ENCODE measurements around the gene GRIK2. TPM values are rescaled to one million over a fixed set of nuclear protein-coding genes. Genes with fewer than 3 reads are reported as not detected.

GRIK2 gene
- total RNA-seq, 1 experiment from 2014 or later = 0.70 TPM

- Histone ChIP-seq H2BK20ac (ENCODE audit: low read depth, low read length, poor library complexity, severe bottlenecking) (no peak overlapping the region), H4K91ac (ENCODE audit: insufficient read length, low read depth, low read length) (no peak overlapping the region), H3T11ph (ENCODE audit: low read length) (no peak overlapping the region), H2AFZ (ENCODE audit: low read length) (no peak overlapping the region), H3K4me2 (ENCODE audit: insufficient read depth, insufficient read length, low read length) (no peak overlapping the region), H3K9ac (ENCODE audit: extremely low read depth, insufficient read length, low read length) (no peak overlapping the region), H3K18ac (ENCODE audit: insufficient read length, low read depth, low read length) (no peak overlapping the region), H3K27me3 (ENCODE audit: insufficient read depth, low read length) (no peaks in the 10 kb centered on the region), H4K5ac (ENCODE audit: insufficient read length, low read depth, low read length) (no peak overlapping the region), H2BK12ac (ENCODE audit: insufficient read length, low read depth, low read length) (no peak overlapping the region), H3K27ac (ENCODE audit: insufficient read length, low read depth, low read length) (no peak overlapping the region), H3K23me2 (ENCODE audit: insufficient read length, low read depth, low read length, poor library complexity, severe bottlenecking) (no peaks in the 10 kb centered on the region), H2BK15ac (ENCODE audit: low read depth, low read length) (no peak overlapping the region), H2BK120ac (ENCODE audit: low read depth, low read length, poor library complexity, severe bottlenecking) (no peak overlapping the region), H4K20me1 (ENCODE audit: control insufficient read depth, insufficient read depth, insufficient read length) (no peaks in the 10 kb centered on the region), H4K8ac (replicated peaks; ENCODE audit: insufficient read length, low read depth, low read length) (no peak overlapping the region), H3K14ac (ENCODE audit: insufficient read depth, low read length) (no peak overlapping the region), H3K4ac (ENCODE audit: low read depth, low read length) (no peak overlapping the region), H2BK5ac (ENCODE audit: insufficient read length, low read length) (no peak overlapping the region), H2AK5ac (ENCODE audit: insufficient read length, low read length) (no peak overlapping the region), H3K56ac (ENCODE audit: insufficient read length, low read depth, low read length) (no peak overlapping the region), H3K9me3 (ENCODE audit: control insufficient read depth, low read depth, low read length) (no peaks in the 10 kb centered on the region), H3K79me2 (ENCODE audit: insufficient read depth, low read length) (no peaks in the 10 kb centered on the region), H3K4me1 (ENCODE audit: insufficient read depth, low read length) (no peaks in the 10 kb centered on the region), H3K79me1 (ENCODE audit: insufficient read depth, low read depth, low read length, poor library complexity, severe bottlenecking) (no peaks in the 10 kb centered on the region), H3K23ac (ENCODE audit: insufficient read length, low read depth, low read length) (no peak overlapping the region)
- Mint-ChIP-seq H3K27me3 (ENCODE audit: low read depth) (no peaks in the 10 kb centered on the region), H3K9me3 (no peaks in the 10 kb centered on the region), H3K4me3 (no peak overlapping the region), H3K4me1 (peaks cover 0 to 2% of the 10 kb centered on the region in 2 experiments; a peak in 1 of 4 replicates), H3K27ac (no peak overlapping the region), H3K36me3 (ENCODE audit: insufficient read depth in 1 of 3, low read depth in 3 of 3) (peaks cover 0 to 2% (median 0%) of the 10 kb centered on the region in 3 experiments; a peak in 2 of 7 replicates)
- no peak for TF ChIP-seq CTCF (conservative IDR thresholded peaks at IDR 0.05)
- WGBS (ENCODE audit: extremely low coverage, insufficient read length, low lambda C conversion rate) = no CpG with 5 or more reads among the region's 2 CpGs
- DNase-seq = no peak
These were observed 237.4 kb downstream of the GRIK2 start for GRCh38 chr6:101630941-101631340.

Measured in H9 (cell line).